K562 (cell line): ENCODE measurements around the gene KRT28. TPM values are rescaled to one million over a fixed set of nuclear protein-coding genes. Genes with fewer than 3 reads are reported as not detected.
A peak's percentile ranks its signal among the peaks of the same experiment; 100 is the strongest.

ENCODE experiments used
- ATF7 ChIP-seq: fragments of 450-650 bp; IDR thresholded peaks from 2 replicates; pipeline ENCODE4 v1.7.1; 2014; ENCODE audit warnings: mild to moderate bottlenecking, moderate library complexity
- CXXC5 ChIP-seq: fragments of 250-450 bp; sonication (Bioruptor Pico); IDR thresholded peaks from 2 replicates; pipeline ENCODE4 v1.8.0; 2022; ENCODE audit warnings: inconsistent platforms, mild to moderate bottlenecking, moderate library complexity
- FUS ChIP-seq: fragments of 200-400 bp; formaldehyde crosslinking; optimal IDR thresholded peaks from 2 replicates; pipeline ENCODE3; 2017; ENCODE audit warnings: low read depth, low read length
- GABPB1 ChIP-seq: sonication (generic); formaldehyde crosslinking; IDR thresholded peaks from 2 replicates; pipeline ENCODE4 v1.8.0; 2022; ENCODE audit warnings: mild to moderate bottlenecking, missing genetic modification reagents
- KAT7 ChIP-seq: sonication (generic); formaldehyde crosslinking; IDR thresholded peaks from 2 replicates; pipeline ENCODE4 v1.8.0; 2022; ENCODE audit warnings: missing genetic modification reagents, mild to moderate bottlenecking, borderline replicate concordance
- L3MBTL2 ChIP-seq: fragments of 450-650 bp; IDR thresholded peaks from 2 replicates; pipeline ENCODE4 v1.6.1; 2016; ENCODE audit warnings: mild to moderate bottlenecking, moderate library complexity
- NCOA1 ChIP-seq: fragments of 450-650 bp; IDR thresholded peaks from 2 replicates; pipeline ENCODE4 v1.6.1; 2016; ENCODE audit warnings: low read depth
- NCOR1 ChIP-seq: fragments of 450-650 bp; IDR thresholded peaks from 2 replicates; pipeline ENCODE4 v1.6.1; 2016; ENCODE audit warnings: mild to moderate bottlenecking, moderate library complexity
- SRSF9 ChIP-seq: fragments of 200-400 bp; formaldehyde crosslinking; IDR thresholded peaks from 2 replicates; pipeline ENCODE4 v1.6.1; 2017; ENCODE audit warnings: low read depth, low read length, borderline replicate concordance
- ZFP1 ChIP-seq: fragments of 450-650 bp; formaldehyde crosslinking; IDR thresholded peaks from 2 replicates; pipeline ENCODE4 v1.4.0; 2020; ENCODE audit warnings: mild to moderate bottlenecking, mixed read lengths
- ZNF699 ChIP-seq: fragments of 250-450 bp; sonication (Bioruptor Pico); IDR thresholded peaks from 2 replicates; pipeline ENCODE4 v1.8.0; 2021; ENCODE audit warnings: mild to moderate bottlenecking, moderate library complexity; ENCODE audit not compliant: insufficient replicate concordance
- polyA plus RNA-seq, 8 experiments: library from polyadenylated mRNA; depleted of rRNA in 4 of 8; stranded (reverse) in 5 of 8; unstranded in 3 of 8; fragments of >200 nt; fragmentation: Nextera tagmentation in 2 of 8; fragmentation: Illumina TruSeq in 1 of 8; extraction: Ambion mirVana in 2 of 8; extraction: Trizol in 1 of 8; gene quantifications; 2 replicates each; pipeline versions ENCODE4 v1.2.1 to v1.2.3, GENCODE V29; 2011 to 2014; ENCODE audit warnings: inconsistent platforms in 1 of 8, missing spikeins in 1 of 8
- total RNA-seq, 7 experiments: library from RNA; depleted of rRNA in 6 of 7; stranded (reverse); fragments of >200 nt in 6 of 7; fragmentation: Illumina TruSeq in 2 of 7; extraction: Trizol in 2 of 7; gene quantifications; 2 replicates each; pipeline versions ENCODE4 v1.2.1 to v1.2.3, GENCODE V29; 2011 to 2021; ENCODE audit warnings: low replicate concordance in 1 of 7
- TF ChIP-seq, protein P1 (sequence below): conservative IDR thresholded peaks from 2 replicates; pipeline ENCODE4 v1.6.1; 2011; ENCODE audit warnings: low read depth, mild to moderate bottlenecking, low read length; ENCODE audit not compliant: control insufficient read depth
- TF ChIP-seq, protein P2 (sequence below): fragments of 450-650 bp; IDR thresholded peaks from 2 replicates; pipeline ENCODE4 v1.6.1; 2016; ENCODE audit warnings: low read depth
- TF ChIP-seq, protein P3 (sequence below): sonication (generic); formaldehyde crosslinking; IDR thresholded peaks from 2 replicates; pipeline ENCODE4 v1.9.0; 2022; ENCODE audit warnings: mild to moderate bottlenecking, missing genetic modification reagents

KRT28 gene
- total and polyA plus RNA-seq, 9 of the 15 experiments (the other 6 are each of a cell fraction or from before 2014, with no cell fraction given), result not detected

DNA sequence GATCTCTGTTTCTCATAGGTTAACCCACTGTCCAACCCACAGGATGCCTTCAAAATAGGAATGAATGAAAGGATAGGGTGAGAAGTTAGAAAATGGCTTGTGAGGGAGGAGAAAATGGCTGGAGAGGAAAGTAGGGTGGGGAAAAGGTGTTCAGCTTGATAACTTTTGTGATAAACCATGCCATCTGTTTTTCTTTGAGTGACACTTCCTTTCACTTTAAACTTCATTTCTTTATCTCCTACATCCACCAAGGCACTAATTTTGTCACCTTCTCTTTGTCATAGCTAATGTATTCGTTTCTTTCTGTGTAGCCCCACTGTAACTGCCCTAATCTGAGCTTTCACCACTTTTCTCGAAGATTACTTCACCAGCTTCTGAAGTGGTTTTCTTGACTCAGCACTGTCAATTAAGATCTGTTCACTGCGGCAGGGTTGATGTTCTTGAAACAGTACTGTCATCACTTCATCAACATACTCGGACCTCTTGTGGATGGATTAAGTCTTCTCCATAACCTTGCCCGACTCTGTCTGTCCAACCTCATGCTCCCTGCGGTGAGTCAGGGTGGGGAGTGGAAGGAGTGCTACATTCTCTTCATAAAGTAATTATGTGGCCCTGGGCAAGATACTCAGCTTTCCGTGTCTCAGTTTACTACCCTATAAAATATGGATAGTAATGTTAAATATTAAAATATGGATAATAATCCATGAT, 28.1 kb upstream of the KRT28 start (continued):
- TF ChIP-seq, protein P1, sequence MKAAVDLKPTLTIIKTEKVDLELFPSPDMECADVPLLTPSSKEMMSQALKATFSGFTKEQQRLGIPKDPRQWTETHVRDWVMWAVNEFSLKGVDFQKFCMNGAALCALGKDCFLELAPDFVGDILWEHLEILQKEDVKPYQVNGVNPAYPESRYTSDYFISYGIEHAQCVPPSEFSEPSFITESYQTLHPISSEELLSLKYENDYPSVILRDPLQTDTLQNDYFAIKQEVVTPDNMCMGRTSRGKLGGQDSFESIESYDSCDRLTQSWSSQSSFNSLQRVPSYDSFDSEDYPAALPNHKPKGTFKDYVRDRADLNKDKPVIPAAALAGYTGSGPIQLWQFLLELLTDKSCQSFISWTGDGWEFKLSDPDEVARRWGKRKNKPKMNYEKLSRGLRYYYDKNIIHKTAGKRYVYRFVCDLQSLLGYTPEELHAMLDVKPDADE, result peak; percentile 49; the same call in 1 of the 2 replicates
- peak; percentile 92 for TF ChIP-seq ATF7
- peak; percentile 96 for TF ChIP-seq NCOR1
- peak; percentile 80 for TF ChIP-seq L3MBTL2
- TF ChIP-seq NCOA1, result peak; percentile 92
- TF ChIP-seq, protein P2, sequence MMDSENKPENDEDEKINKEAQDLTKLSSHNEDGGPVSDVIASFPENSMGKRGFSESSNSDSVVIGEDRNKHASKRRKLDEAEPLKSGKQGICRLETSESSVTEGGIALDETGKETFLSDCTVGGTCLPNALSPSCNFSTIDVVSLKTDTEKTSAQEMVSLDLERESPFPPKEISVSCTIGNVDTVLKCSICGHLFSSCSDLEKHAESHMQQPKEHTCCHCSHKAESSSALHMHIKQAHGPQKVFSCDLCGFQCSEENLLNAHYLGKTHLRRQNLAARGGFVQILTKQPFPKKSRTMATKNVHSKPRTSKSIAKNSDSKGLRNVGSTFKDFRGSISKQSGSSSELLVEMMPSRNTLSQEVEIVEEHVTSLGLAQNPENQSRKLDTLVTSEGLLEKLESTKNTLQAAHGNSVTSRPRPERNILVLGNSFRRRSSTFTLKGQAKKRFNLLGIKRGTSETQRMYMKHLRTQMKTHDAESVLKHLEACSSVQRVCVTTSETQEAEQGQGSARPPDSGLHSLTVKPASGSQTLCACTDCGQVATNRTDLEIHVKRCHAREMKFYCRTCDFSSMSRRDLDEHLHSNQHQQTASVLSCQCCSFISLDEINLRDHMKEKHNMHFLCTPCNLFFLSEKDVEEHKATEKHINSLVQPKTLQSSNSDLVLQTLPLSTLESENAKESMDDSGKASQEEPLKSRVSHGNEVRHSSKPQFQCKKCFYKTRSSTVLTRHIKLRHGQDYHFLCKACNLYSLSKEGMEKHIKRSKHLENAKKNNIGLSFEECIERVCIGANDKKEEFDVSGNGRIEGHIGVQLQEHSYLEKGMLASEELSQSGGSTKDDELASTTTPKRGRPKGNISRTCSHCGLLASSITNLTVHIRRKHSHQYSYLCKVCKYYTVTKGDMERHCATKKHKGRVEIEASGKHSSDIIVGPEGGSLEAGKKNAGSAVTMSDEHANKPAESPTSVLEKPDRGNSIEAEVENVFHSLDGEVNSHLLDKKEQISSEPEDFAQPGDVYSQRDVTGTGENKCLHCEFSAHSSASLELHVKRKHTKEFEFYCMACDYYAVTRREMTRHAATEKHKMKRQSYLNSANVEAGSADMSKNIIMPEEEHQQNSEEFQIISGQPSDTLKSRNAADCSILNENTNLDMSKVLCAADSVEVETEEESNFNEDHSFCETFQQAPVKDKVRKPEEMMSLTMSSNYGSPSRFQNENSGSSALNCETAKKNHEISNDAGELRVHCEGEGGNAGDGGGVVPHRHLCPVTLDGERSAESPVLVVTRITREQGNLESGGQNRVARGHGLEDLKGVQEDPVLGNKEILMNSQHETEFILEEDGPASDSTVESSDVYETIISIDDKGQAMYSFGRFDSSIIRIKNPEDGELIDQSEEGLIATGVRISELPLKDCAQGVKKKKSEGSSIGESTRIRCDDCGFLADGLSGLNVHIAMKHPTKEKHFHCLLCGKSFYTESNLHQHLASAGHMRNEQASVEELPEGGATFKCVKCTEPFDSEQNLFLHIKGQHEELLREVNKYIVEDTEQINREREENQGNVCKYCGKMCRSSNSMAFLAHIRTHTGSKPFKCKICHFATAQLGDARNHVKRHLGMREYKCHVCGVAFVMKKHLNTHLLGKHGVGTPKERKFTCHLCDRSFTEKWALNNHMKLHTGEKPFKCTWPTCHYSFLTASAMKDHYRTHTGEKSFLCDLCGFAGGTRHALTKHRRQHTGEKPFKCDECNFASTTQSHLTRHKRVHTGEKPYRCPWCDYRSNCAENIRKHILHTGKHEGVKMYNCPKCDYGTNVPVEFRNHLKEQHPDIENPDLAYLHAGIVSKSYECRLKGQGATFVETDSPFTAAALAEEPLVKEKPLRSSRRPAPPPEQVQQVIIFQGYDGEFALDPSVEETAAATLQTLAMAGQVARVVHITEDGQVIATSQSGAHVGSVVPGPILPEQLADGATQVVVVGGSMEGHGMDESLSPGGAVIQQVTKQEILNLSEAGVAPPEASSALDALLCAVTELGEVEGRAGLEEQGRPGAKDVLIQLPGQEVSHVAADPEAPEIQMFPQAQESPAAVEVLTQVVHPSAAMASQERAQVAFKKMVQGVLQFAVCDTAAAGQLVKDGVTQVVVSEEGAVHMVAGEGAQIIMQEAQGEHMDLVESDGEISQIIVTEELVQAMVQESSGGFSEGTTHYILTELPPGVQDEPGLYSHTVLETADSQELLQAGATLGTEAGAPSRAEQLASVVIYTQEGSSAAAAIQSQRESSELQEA, result no peak
- peak; percentile 86 for TF ChIP-seq CXXC5
- no peak for TF ChIP-seq ZNF699 (CRISPR knock-in tag)
- no peak for TF ChIP-seq FUS
- TF ChIP-seq SRSF9, result no peak
- no peak for TF ChIP-seq KAT7
- no peak for TF ChIP-seq GABPB1 (CRISPR knock-in tag)
- no peak for TF ChIP-seq ZFP1 (CRISPR knock-in tag)
- TF ChIP-seq, protein P3, sequence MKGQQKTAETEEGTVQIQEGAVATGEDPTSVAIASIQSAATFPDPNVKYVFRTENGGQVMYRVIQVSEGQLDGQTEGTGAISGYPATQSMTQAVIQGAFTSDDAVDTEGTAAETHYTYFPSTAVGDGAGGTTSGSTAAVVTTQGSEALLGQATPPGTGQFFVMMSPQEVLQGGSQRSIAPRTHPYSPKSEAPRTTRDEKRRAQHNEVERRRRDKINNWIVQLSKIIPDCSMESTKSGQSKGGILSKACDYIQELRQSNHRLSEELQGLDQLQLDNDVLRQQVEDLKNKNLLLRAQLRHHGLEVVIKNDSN, result no peak
